ENCODE measurements around the gene IKZF1. TPM values are rescaled to one million over a fixed set of nuclear protein-coding genes. Genes with fewer than 3 reads are reported as not detected.

Gene IKZF1
- polyA plus RNA-seq, 2 of the 4 experiments (the other 2 are of a cell fraction) = not detected

- CTCF ChIA-PET = no interaction called here
- H3K4me2 ChIP-seq = no peak overlapping the region
- DNase-seq (ENCODE audit: low read depth in 1 of 2, low spot score in 1 of 2) = no peak
- H3K9me3 ChIP-seq = no peaks in the 10 kb centered on the region
- WGBS (ENCODE audit: missing lambda C conversion rate) = 68% methylated on average over 1 of the region's 1 CpG
- no peak overlapping the region for H3K27ac ChIP-seq
- TF ChIP-seq POLR2A (IDR thresholded peaks at IDR 0.05; ENCODE audit: low read length) (no peak), ZC3H11A (IDR thresholded peaks at IDR 0.05) (no peak), NFE2L2 (conservative IDR thresholded peaks at IDR 0.05; ENCODE audit: low read length) (no peak), GATA3 (IDR thresholded peaks at IDR 0.05; ENCODE audit: borderline replicate concordance) (no peak), REST (IDR thresholded peaks at IDR 0.05) (no peak), CTCF (IDR thresholded peaks at IDR 0.05) (no peak), RARB (CRISPR knock-in tag; IDR thresholded peaks at IDR 0.05) (no peak), RFX5 (IDR thresholded peaks at IDR 0.05) (no peak), CBX2 (IDR thresholded peaks at IDR 0.05; ENCODE audit: borderline replicate concordance, low read depth) (no peak), HEYL (CRISPR knock-in tag; IDR thresholded peaks at IDR 0.05) (no peak), HOXA7 (CRISPR knock-in tag; IDR thresholded peaks at IDR 0.05) (no peak), EHF (CRISPR knock-in tag; IDR thresholded peaks at IDR 0.05) (no peak), RNF2 (IDR thresholded peaks at IDR 0.05; ENCODE audit: borderline replicate concordance, low read depth) (no peak), ZNF302 (CRISPR knock-in tag; IDR thresholded peaks at IDR 0.05) (no peak), ZFP36 (IDR thresholded peaks at IDR 0.05; ENCODE audit: borderline replicate concordance, partially characterized antibody) (no peak)
- POLR2A ChIA-PET = no interaction called here
- ATAC-seq = no peak
- H3K4me3 ChIP-seq = no peak overlapping the region
- H3K4me1 ChIP-seq = no peaks in the 10 kb centered on the region
- FAIRE-seq = no peak
Measured at GRCh38 chr7:50334341-50334994, 30.0 kb downstream of the IKZF1 start.

GRCh38 chr7:50335230-50335794, 30.8 kb downstream of the IKZF1 start:
- FAIRE-seq = no peak
- Histone ChIP-seq H3K4me3 (no peak overlapping the region), H3K9me3 (no peaks in the 10 kb centered on the region), H3K27ac (no peak overlapping the region), H3K4me2 (no peak overlapping the region), H3K4me1 (no peaks in the 10 kb centered on the region)
- ChIA-PET POLR2A (no interaction called here), CTCF (no interaction called here)
- no peak for DNase-seq (ENCODE audit: low read depth in 1 of 2, low spot score in 1 of 2)
- WGBS (ENCODE audit: missing lambda C conversion rate) = 53% methylated on average over 1 of the region's 1 CpG
- ATAC-seq = no peak
- TF ChIP-seq TP53 (CRISPR knock-in tag; IDR thresholded peaks at IDR 0.05) (no peak), MAZ (IDR thresholded peaks at IDR 0.05; ENCODE audit: borderline replicate concordance, low read depth, low read length) (no peak), HDAC2 (IDR thresholded peaks at IDR 0.05) (no peak), HOXA7 (CRISPR knock-in tag; IDR thresholded peaks at IDR 0.05) (no peak), RFX5 (IDR thresholded peaks at IDR 0.05) (no peak), CBX8 (IDR thresholded peaks at IDR 0.05) (no peak), NFE2L2 (conservative IDR thresholded peaks at IDR 0.05; ENCODE audit: low read length) (no peak), RAD21 (conservative IDR thresholded peaks at IDR 0.05 in 1 of 2, IDR thresholded peaks at IDR 0.05 in 1 of 2) (no peak), ATOH8 (CRISPR knock-in tag; IDR thresholded peaks at IDR 0.05; ENCODE audit: low read depth) (no peak), GATA3 (IDR thresholded peaks at IDR 0.05; ENCODE audit: borderline replicate concordance) (no peak), POLR2AphosphoS2 (conservative IDR thresholded peaks at IDR 0.05; ENCODE audit: low read length) (no peak), CHD4 (IDR thresholded peaks at IDR 0.05; ENCODE audit: borderline replicate concordance) (no peak), HOXB13 (CRISPR knock-in tag; IDR thresholded peaks at IDR 0.05; ENCODE audit: low read depth) (no peak), CEBPB (IDR thresholded peaks at IDR 0.05) (no peak), HMGXB4 (CRISPR knock-in tag; IDR thresholded peaks at IDR 0.05; ENCODE audit: borderline replicate concordance) (no peak), USF2 (IDR thresholded peaks at IDR 0.05) (no peak), CBX2 (IDR thresholded peaks at IDR 0.05; ENCODE audit: borderline replicate concordance, low read depth) (no peak), SREBF2 (IDR thresholded peaks at IDR 0.05) (no peak)
